HG03039 (cell line): ENCODE results near the gene ARHGAP10.

Experiments used
- ATAC-seq: cut with Tn5 transposase; IDR thresholded peaks from one replicate; pipeline ENCODE4 v1.9.1; 2021; ENCODE audit warnings: mild to moderate bottlenecking, moderate library complexity; ENCODE audit not compliant: unreplicated experiment

ARHGAP10 gene

DNA sequence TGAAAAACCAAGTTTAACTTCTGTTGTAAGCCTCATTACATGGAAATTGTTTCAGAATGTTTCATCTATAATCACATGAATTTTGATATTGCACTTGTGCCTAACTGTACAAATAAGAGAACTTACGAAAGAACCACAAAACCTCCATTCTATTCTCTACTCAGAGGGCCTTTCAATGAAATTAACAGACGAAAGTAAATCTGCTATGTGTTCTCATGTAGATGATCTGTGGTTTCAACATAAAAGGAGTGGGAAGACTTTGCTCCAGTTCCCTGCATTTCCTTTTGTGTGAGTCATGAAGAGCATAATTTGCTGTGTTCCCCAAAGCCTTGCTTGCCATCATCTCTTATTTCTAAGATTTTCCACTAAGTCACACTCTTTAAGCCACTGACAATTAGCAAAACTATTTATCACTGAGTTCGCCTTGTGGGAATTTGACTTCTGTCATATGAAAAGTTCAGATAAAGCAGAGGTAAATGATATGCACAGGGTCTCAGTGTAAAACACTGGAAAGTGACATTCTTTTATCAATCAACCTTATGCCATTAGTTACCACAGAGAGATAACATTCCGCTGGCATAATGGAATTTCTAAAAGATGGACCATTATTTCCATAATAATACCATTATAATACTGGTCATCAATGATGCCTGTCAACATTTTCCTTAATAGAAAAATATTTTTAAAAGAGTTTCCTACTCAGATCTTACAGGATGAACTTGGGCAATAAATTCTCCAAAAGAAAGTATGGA is 380.5 kb downstream of the ARHGAP10 start:
- ATAC-seq: no peak

DNA sequence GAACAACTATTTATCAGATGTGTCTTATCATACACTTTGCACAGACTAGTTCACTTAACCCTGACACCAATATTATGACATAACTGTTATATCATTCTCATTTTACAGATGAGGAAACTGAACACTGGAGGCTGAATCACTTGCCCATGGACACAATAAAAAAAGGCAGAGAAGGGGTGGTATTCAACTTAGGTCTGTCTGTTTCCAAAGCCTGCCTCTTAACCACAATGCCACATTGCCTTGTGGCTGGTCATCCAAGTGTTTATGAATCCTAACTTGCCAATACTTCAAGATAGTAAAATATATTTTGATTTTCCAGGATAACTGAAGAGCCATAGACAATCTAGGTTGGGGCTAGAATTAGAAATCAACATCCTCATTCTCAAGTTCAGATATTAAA is 382.5 kb downstream of the ARHGAP10 start:
- no peak for ATAC-seq

DNA sequence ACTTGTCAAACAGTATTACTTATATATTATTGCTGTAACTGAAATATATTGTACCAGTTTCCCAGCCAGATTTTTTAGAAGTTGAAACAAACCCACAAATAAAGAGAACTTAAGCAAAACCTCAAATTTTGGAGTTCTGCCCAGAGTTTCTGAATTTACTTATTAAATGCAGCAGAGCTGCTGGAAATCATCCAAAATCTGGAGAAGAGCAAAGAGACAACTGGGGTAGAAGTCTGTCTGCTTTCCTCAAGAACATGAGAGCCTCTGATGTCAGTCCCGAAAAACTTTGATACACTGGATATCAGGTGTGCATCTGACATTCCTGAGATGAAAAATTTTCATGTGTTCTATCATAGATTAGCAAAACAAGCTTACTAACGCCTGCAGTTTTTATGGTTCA is 384.4 kb downstream of the ARHGAP10 start:
- no peak for ATAC-seq

DNA sequence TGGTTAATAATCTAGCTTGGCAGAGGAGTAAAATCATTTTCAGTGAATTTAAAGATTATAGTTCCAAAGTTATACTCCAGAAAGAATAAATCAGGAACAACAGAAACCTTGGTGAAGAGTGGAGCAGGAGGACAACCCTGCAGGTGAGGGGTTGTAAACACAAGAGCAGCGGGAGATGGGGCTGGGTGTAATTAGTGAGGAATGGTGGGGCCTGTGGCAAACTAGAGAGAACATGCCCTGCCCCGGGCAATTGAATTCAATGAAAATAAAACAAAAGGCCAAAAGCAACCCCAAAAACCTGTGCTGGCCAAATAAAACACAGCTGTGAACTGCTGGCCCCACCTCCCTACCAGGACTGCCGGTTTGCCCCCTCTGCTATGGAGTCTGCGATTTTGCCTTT is 385.1 kb downstream of the ARHGAP10 start:
- ATAC-seq: no peak

DNA sequence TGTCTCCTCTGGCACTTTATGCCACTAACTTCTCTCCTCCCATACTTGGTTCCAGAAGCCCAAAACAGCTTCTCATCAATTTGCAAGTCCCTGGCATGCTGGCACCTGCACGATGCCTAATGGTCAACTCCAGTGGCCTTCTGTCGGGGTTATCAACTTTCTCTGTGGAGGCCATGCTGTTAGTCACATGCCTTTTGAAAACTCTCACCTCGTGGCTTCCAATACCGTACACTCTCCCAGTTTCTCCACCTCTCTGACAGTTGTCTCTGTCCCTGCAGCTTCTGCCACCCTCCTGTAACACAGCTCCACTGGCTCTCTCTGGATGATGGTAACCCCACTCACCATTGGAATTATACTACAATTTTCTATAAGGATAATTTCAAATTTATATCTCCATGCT is 386.3 kb downstream of the ARHGAP10 start:
- ATAC-seq: no peak

DNA sequence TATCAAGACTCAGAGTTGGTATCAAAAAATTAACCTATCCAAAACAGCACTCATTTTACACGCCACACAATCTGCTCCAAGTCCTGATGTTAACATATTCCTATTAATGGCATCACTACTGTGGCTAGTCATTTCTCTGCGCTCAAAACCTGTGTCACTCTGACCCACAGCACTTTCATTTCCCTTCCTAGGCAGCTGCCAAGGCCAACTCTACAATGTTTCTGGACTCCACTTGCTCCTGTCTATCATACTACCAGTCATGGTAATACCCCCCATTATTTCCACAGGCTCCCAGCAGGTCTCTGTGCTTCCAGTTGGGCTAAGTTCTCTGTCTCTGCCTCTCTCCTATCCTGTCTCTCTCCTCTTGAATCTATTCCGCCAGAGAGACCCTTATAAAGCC is 386.7 kb downstream of the ARHGAP10 start:
- ATAC-seq: no peak

DNA sequence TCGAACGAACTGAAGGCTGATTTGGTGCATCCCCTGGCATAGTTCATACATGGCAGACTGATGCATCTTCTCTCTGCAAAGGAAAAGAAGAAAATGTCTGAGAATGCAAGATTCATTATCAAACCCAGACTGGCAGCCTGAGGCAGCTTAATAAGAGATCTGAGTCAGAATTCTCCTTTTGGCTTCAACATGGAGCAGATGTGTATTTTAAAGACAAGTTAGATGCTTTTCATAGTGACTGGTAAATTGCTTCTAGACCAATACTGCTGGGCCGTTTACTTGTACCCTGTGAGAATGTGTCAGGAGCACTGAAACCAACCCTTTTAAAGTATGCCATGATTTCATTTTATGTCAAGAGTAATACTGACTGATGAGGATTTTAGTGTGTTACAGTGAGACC is 388.3 kb downstream of the ARHGAP10 start:
- no peak for ATAC-seq
